Psoas muscle (tissue), 8 donors: ENCODE data around the gene ENDOG. TPM values are rescaled to one million over a fixed set of nuclear protein-coding genes. Genes with fewer than 3 reads are reported as not detected.

Experiments used
- ATAC-seq, 4 donors: fragments of 200-7000 bp; cut with Tn5 transposase; one replicate each; pipeline ENCODE4 v1.9.1; 2020; ENCODE audit warnings: moderate library complexity in 3 of 4, mild to moderate bottlenecking in 2 of 4
- DNase-seq, 2 donors: peaks; one replicate each; pipeline ENCODE4 v3.0.0-alpha.2; 2020
- H3K27ac ChIP-seq: fragments of 200-600 bp; one replicate; pipeline ENCODE4 v1.8.0; 2022
- H3K27me3 ChIP-seq, 3 donors: fragments of 200-600 bp in 1 of 3; one replicate each; pipeline versions ENCODE4 v1.6.1 to v1.8.0; 2013 to 2022; ENCODE audit warnings: low read length in 2 of 3, mild to moderate bottlenecking in 2 of 3, moderate library complexity in 1 of 3; ENCODE audit not compliant: insufficient read depth in 3 of 3
- H3K36me3 ChIP-seq, 2 donors: fragments of 200-600 bp in 1 of 2; one replicate each; pipeline versions ENCODE4 v1.6.1 to v1.8.0; 2013 to 2022; ENCODE audit warnings: low read depth in 1 of 2, mild to moderate bottlenecking in 1 of 2, moderate library complexity in 1 of 2; ENCODE audit not compliant: insufficient read depth in 1 of 2
- H3K4me1 ChIP-seq: fragments of 200-600 bp; one replicate; pipeline ENCODE4 v1.8.0; 2022
- H3K4me3 ChIP-seq: fragments of 200-600 bp; one replicate; pipeline ENCODE4 v1.8.0; 2022; ENCODE audit warnings: mild to moderate bottlenecking
- H3K9me3 ChIP-seq: fragments of 200-600 bp; one replicate; pipeline ENCODE4 v1.8.0; 2022
- WGBS, 3 donors: extraction: QIAGEN DNeasy Blood & Tissue Kit; methylation state at CpG; one replicate each; pipeline versions ENCODE4 v1.1.6 to v1.1.7; 2013; 5-methylcytosine and 5-hydroxymethylcytosine counted together
- intact Hi-C, 2 donors: fragments of 100-400 bp; cut with DNase I; formaldehyde crosslinking; loops; one replicate each; pipeline versions ENCODE4 v1.11.0 to v1.14.2; 2022
- polyA plus RNA-seq, 3 donors: library from polyadenylated mRNA; stranded (reverse); fragments of 200-250 nt; gene quantifications; one replicate each; pipeline ENCODE4 v1.2.3, GENCODE V29; 2013
- total RNA-seq, 4 donors: library from RNA; stranded (reverse); fragmentation: NEBNext Ultra II Directional in 2 of 4; extraction: Animal tissue kit (Norgen Biotek cat#: 25700) in 2 of 4; gene quantifications; one replicate each; pipeline versions ENCODE4 v1.2.1 to v1.2.4, GENCODE V29; 2021 to 2023
- TF ChIP-seq, protein P1 (sequence below): fragments of 200-600 bp; IDR thresholded peaks from one replicate; pipeline ENCODE4 v1.8.0; 2022; ENCODE audit warnings: antibody characterized with exemption
- donor health status: healthy with polysubstance abuse.
- donor health status: DM: no; HTN: no; CAD: no; lungs with moderate emphysema.
- donor health status: Bipolar disorder and iron deficiency.
- donor health status: healthy.
- donor health status: DM: yes; HTN: yes; CAD: no.
- donor health status: DM: no; HTN: no; CAD: no.
- donor health status: DM: no; HTN: no; CAD: no.
- donor health status: DM: yes; HTN: yes; CAD: no.

The ENDOG gene
- total and polyA plus RNA-seq, 7 donors = 56.0 to 116 (median 89.8) TPM

DNA sequence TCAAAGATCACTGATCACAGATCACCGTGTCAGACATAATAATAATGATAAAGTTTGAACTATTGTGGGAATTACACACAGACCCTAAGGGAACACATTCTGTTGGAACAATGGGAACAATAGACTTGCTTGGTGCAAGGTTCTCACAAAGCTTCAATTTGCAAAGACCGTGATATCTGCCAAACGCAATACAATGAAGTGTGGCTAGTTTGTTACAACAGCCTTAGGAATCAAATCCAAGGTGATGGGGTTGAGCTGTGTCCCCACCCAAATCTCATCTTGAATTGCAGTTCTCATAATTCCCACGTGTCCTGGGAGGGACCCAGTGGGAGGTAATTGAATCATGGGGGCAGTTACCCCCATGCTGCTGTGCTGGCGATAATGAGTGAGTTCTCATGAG lies 42.6 kb downstream of the ENDOG start:
- intact Hi-C loops = loop anchor here in 1 of 2 donors (5.0 kb wide), 1 partner anchor 66 kb away; no protein-coding TSS in a partner anchor
- Histone ChIP-seq H3K36me3 (no peaks in the 10 kb centered on the region), H3K27ac (peak overlapping the region; percentile 61), H3K27me3 (no peaks in the 10 kb centered on the region), H3K4me1 (peaks cover 25% of the 10 kb centered on the region), H3K4me3 (no peak overlapping the region), H3K9me3 (no peaks in the 10 kb centered on the region)
- TF ChIP-seq, protein P1, sequence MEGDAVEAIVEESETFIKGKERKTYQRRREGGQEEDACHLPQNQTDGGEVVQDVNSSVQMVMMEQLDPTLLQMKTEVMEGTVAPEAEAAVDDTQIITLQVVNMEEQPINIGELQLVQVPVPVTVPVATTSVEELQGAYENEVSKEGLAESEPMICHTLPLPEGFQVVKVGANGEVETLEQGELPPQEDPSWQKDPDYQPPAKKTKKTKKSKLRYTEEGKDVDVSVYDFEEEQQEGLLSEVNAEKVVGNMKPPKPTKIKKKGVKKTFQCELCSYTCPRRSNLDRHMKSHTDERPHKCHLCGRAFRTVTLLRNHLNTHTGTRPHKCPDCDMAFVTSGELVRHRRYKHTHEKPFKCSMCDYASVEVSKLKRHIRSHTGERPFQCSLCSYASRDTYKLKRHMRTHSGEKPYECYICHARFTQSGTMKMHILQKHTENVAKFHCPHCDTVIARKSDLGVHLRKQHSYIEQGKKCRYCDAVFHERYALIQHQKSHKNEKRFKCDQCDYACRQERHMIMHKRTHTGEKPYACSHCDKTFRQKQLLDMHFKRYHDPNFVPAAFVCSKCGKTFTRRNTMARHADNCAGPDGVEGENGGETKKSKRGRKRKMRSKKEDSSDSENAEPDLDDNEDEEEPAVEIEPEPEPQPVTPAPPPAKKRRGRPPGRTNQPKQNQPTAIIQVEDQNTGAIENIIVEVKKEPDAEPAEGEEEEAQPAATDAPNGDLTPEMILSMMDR = no peak
- DNase-seq (no peak), ATAC-seq (no peak)
- WGBS, 3 donors = 86 to 89% (median 86%) methylated on average over 5 of the region's 5 CpGs

DNA sequence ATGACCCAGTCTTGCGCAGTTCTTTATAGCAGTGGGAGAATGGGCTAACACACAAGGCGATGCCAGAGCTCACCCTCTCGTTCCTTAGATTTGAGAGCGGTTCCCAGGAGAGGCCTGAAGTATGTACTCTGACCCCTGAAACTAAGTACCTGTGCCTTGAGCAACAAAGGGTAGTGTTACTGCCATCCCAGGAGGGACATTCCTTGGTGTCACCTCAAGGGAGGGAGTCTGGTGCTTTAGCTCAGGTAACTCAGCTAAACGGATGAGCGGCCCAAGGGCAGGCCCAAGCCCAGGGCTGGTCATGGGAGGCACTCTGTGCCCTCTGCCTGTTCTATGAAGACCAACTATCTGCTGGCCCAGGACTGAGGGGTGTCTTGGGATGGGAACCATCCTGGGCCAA lies 43.2 kb downstream of the ENDOG start:
- ATAC-seq (no peak), DNase-seq (peak in 1 of 2 donors; percentile 15)
- Histone ChIP-seq H3K4me1 (peaks cover 25% of the 10 kb centered on the region), H3K36me3 (no peaks in the 10 kb centered on the region), H3K27ac (peak overlapping the region; percentile 61), H3K4me3 (no peak overlapping the region), H3K9me3 (no peaks in the 10 kb centered on the region), H3K27me3 (no peaks in the 10 kb centered on the region)
- TF ChIP-seq, protein P1 = no peak
- 74 to 81% (median 75%) methylated on average over 6 of the region's 6 CpGs for WGBS, 3 donors
- intact Hi-C loops = loop anchor here in 1 of 2 donors (5.0 kb wide), 1 partner anchor 66 kb away; no protein-coding TSS in a partner anchor

DNA sequence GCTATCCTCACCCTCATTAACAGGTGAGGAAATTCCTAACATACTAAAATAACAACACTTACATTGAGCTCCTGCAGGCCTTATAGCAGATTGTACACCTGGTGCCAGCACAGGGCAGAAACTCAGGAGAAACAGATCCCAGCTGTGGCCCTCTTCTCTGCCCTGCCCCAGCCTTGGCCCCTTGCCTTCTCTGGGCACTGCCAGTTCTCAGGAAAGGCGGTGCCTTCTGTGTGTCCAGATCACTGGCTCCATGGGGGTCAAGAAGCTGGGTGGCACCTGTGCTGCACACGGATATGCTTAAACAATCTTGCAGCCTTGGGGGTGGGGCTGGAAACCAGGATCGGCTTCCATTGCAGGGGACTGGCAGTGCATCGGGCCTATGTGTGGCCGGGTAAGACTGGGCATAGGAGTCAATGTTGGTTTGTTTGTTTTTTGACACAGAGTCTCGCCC lies 44.1 kb downstream of the ENDOG start:
- Histone ChIP-seq H3K9me3 (no peaks in the 10 kb centered on the region), H3K27ac (peak overlapping the region; percentile 61), H3K27me3 (no peaks in the 10 kb centered on the region), H3K4me1 (peaks cover 25% of the 10 kb centered on the region), H3K4me3 (no peak overlapping the region), H3K36me3 (no peaks in the 10 kb centered on the region)
- intact Hi-C loops = loop anchor here in 1 of 2 donors (5.0 kb wide), 1 partner anchor 65 kb away; no protein-coding TSS in a partner anchor
- TF ChIP-seq, protein P1 = no peak
- peak; percentile 38 to 88 for DNase-seq
- WGBS, 3 donors = 41 to 62% (median 43%) methylated on average over 6 of the region's 6 CpGs
- ATAC-seq = peak; percentile 68 to 88 (median 82)

DNA sequence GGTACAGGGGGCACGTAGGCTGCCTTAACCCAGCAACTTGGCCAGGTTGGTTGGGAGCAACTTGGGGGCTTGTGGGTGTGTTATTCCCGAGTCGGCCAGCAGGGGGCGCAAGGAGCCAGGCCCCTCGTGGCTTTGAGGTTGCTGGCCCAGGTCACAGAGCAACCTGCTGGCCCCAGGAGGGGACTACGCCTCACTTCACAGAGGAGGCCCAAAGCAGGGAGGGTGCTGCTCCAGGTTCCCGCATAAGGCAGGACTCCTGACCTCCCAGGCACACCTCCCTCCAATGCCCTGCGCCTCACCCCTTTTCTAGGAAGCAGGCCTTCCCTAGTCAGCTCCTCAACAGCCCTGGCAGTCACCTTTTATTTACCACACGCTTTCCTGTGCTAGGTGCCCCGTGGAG lies 45.3 kb downstream of the ENDOG start:
- intact Hi-C loops = loop anchor here (1.0 to 5.0 kb wide), 2 partner anchors 64 to 65 kb away; no protein-coding TSS in a partner anchor
- WGBS, 3 donors = 30 to 36% (median 33%) methylated on average over 10 of the region's 10 CpGs
- TF ChIP-seq, protein P1 = peak; percentile 88

More for the DNA sequence above, 45.3 kb downstream of the ENDOG start:
- no peak overlapping the region for H3K4me3 ChIP-seq
- no peaks in the 10 kb centered on the region for H3K36me3 ChIP-seq
- peaks cover 25% of the 10 kb centered on the region for H3K4me1 ChIP-seq
- peak; percentile 62 to 74 (median 70) for ATAC-seq
- no peaks in the 10 kb centered on the region for H3K27me3 ChIP-seq
- DNase-seq = peak; percentile 73 to 86
- no peaks in the 10 kb centered on the region for H3K9me3 ChIP-seq
- H3K27ac ChIP-seq = no peak overlapping the region
